HG03432 (cell line): ENCODE data around the gene NKPD1.

Experiments used
- ATAC-seq: cut with Tn5 transposase; IDR thresholded peaks from one replicate; pipeline ENCODE4 v1.9.1; 2021; ENCODE audit warnings: mild to moderate bottlenecking, moderate library complexity; ENCODE audit not compliant: unreplicated experiment

Gene NKPD1

DNA sequence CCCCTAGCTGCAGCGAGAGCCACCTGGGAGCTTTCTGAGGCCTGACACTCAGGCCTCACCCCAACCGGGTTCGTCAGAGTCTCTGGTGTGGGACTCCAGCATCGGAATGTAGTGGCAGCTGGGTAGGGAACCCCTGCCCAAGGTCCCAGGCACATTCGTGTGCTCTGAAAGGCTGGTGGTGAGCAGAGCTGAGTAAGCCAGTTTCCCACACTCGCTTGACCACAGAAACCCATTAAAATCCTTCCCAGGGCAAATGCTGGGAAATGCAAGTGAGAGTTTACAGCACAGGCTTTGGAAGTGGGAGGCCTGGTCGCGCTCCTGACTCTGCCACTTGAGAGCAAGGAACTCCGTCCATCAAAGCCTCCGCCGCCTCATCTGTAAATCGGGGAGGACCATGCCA lies 13.0 kb upstream of the NKPD1 start:
- no peak for ATAC-seq

DNA sequence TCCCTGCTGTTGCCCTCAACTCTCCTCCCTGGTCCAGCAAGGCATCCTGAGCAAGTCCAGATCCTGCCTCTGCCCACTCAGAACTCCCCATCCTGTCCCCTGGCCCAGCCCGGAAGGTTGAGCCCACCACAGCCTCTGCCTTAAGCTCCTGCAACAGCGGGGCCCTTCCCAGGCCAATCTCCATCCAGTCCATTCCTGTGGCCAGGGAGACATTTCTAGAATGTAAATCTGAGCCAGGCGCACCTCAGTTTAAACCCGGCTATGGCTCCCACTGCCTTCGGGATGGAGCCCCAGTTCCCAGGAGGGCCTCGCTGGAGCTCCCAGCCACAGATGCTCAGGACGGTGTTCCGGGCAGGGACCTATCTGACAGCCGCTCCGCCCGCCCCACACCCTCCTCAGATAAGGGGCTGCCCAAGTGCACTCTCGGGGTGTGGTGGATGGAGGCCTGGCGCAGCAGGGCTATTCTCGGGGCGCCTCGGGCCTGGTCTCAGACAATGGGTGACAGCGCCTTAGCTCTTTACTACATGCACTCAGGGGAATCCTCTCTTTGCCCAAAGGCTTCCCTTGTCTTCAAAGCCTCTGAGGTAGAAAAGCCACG lies 11.9 kb upstream of the NKPD1 start:
- no peak for ATAC-seq

DNA sequence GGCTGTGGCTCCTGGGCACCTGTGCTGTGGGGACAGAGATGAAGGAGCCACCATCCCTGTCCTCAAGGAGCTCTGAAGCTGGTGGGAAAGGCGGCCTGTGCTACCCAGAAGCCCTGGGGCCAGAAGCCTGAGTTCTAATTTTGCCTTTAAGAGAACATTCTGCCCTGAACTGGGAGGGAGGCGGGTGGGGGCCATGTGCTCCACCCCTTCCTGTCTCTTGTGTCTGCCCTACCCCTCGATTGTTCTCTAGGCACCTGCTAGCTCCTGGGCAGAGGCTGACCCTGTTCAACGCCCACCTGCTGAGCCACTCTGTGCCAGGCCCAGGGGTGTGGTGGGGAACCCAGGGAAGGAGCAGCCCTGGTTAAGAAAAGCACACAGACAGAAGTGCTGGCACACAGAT lies 11.4 kb upstream of the NKPD1 start:
- ATAC-seq: no peak

DNA sequence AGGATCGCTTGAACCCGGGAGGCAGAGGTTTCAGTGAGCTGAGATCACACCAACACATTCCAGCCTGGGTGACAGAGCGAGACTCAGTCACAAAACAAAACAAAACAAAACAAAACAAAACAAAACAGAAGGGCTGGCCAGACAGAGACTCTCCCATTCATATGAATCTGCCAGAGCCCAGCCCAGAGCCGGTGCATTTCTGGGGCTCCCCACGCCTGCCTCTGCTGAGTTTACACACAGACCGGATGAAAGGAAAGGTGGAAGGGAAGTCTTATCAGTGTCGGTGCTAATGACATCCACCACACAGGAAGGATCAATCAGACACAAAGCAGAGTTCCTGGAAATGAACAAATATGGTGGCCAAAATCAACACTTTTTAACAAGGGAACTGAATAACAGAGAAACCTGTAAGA lies 10.4 kb upstream of the NKPD1 start:
- no peak for ATAC-seq

DNA sequence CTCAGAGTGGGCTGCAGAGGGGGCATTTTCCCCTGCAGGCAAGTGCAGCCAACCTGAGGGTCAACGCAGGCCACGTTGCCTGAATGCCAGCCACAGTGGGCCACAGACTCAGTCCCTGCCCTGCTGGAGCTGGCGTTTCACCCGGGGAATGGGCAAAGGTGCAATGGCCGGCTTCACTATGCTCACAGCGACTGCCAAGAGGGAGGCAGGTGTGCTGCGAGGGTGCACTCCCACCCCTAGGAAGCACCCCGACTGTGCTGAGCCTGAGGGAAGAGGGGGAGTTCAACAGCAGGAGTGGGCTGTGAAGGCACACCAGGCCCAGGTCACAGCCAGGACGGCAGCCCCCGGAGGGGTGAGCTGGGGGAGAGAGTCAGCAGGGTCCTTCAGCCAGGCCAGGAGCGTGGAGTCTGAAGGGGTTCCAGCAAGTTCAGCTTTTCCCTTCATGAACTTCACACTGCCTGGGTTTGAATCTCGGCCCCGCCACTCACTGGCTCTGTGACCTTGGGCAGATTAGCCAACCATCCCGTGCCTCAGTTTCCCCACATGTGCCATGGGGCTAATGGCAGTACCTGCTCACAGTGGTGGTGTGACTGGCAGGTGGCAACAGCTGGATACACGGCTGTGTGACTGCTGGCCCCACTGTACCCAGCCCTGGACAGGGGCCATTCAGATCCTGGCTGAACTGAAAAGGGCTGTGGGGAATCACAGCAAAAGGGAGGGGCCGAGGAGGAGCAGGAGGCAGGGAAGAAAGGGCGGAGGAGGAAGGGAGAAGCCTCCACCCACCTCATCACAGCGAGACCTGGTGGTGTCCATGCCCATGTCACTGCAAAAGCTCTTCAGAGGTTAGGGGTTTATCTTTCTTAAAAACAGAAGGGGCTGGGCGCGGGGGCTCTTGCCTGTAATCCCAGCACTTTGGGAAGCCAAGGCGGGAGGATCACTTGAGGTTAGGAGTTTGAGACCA lies 9.6 kb upstream of the NKPD1 start:
- ATAC-seq: no peak

DNA sequence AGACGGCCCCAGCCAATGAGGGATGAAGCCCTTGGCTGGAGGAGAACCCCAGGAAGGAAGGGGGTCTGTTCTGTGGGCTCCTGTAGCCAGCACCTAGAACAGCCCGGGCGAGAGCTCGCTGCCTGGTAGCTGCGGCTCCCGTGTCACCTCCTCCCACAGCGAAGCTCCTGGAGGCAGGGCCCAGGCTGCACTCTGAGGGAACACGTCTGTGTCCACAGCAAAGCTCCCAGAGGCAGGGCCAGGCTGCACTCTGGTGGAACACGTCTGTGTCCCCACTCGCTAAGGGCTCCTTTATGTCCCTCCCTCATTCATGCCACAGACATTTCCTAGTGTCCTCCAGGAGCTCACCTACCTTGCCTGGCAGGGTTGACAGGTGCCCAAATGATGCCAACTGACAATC lies 8.8 kb upstream of the NKPD1 start:
- ATAC-seq: no peak

DNA sequence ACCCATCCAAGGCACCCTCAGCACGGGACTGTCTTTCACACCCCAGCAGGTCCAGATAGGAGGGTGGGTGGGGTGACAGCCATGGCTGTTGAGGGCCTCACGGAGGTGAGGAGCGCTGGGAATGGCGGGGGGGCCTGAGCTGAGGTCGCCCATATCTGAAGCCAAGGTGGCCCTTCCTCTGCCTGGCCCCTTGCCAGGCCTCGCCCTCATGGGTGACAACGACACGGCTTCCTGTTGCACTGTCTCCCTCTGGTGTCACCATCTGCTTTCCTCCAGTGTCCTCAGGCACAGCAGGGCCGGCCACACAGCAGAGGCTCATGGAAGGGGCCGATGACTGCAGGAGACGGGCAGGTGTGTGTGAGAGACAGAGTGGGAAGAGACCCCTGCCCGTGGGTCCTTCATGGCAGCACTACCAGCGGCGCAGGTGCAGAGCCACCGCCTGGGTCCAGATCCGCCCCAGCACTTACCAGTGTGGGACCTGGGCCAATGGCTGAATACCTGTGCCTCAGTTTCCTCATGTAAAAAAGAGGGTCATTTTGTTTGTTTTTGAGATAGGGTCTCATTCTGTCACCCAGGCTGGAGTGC lies 8.1 kb upstream of the NKPD1 start:
- ATAC-seq: no peak

- no peak for ATAC-seq
These were observed 6.0 kb upstream of the NKPD1 start for GRCh38 chr19:45166723-45167252.

GRCh38 chr19:45164577-45165335 lies 4.0 kb upstream of the NKPD1 start:
- peak; percentile 74 for ATAC-seq

DNA sequence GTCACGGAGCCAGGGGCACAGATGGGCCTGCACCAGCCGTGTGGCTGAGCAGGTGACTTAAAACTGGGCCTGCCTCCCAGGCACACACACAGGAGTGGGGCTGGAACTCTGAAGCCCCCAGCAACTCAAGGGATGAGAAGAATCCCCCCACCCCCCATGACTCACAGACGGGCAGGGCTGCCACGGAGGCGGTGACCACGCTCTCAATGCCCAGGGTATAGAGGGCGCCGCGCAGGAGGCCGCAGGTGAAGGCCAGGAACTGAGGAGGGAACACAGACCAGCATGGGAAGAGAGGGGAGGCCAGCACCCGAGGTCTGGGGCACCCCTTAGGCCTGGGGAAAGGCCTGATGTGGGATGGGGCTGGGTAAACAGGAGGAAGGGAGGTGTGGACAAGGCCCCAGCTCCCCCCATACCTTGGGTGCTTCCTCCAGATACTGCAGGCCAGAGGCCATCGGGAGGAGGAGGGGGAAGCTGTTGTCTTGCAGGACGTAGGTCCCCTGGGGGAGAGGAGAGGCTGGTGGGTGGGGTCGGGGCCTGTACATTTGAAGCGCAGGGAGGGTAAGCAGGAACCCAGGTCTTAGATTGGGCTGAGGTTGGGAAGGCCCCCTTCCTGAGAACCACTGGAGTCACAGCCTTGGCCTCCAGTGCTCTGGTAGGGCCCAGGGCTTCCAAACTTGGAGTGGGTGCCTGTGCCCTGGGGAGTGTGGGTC lies 3.1 kb upstream of the NKPD1 start:
- no peak for ATAC-seq

DNA sequence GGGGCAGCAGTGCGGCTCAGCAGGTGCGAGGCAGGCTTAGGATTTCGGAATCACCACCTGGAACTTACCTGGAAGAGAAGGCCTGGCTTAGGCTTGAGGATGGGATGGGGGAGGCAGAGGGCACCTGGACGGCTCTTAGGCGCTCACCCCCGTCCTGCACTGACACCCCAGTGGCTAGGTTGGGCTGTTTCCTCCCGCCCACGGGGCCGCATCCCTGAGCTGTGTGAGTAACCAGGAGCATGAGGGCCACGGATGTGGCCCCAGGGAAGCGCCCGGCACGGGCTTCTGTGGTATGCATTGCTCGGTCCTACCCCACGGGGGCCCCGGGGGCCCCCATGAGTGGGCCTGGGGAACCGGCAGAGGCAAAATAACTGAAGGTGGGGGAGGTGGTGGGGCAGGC lies 2.4 kb upstream of the NKPD1 start:
- ATAC-seq: no peak

DNA sequence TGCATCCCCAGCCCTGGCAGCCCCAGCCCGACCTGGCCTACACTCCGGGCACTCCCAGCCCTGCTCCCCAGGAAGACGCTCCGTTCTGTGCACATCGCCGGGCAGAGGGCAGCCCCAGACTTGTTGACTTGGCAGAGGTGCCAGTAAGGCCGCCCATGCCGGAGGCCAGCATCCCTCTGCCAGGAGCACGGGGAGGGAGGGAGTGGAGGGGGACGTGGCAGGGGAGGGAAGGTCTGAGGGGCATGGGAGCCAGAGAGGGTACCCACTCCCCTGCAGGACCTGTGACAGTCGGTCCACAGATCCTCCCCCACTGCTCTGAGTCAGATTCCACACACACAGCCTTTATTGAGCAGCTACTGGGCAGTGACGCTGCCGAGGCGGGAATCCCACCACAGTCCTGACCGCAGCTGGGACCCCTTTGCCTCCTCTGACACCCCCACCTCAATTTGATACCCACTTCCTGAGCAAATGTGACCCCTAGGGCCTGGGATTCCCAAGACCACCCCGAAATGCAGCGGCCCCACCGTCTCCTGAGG lies 1.9 kb upstream of the NKPD1 start:
- ATAC-seq: no peak

GRCh38 chr19:45161738-45162607 lies 1.2 kb upstream of the NKPD1 start:
- no peak for ATAC-seq

DNA sequence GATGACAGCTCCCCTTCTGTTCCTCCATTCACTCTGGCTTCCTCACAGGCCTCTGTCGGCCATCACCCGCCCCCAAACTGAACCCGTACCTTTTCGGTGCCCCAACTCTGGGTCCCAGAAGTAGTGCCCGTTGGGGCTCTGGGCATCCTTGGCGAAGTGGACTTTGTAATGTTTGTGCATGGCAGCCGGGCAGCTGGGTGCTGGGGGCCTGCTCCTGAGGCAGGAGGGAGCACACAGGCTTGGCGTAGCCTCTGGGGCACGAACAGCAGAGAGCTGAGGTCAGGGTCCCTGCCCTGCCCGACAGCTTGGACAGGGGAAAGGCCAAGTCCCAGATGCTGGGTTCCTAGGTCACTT lies 834 bp downstream of the NKPD1 start:
- no peak for ATAC-seq

DNA sequence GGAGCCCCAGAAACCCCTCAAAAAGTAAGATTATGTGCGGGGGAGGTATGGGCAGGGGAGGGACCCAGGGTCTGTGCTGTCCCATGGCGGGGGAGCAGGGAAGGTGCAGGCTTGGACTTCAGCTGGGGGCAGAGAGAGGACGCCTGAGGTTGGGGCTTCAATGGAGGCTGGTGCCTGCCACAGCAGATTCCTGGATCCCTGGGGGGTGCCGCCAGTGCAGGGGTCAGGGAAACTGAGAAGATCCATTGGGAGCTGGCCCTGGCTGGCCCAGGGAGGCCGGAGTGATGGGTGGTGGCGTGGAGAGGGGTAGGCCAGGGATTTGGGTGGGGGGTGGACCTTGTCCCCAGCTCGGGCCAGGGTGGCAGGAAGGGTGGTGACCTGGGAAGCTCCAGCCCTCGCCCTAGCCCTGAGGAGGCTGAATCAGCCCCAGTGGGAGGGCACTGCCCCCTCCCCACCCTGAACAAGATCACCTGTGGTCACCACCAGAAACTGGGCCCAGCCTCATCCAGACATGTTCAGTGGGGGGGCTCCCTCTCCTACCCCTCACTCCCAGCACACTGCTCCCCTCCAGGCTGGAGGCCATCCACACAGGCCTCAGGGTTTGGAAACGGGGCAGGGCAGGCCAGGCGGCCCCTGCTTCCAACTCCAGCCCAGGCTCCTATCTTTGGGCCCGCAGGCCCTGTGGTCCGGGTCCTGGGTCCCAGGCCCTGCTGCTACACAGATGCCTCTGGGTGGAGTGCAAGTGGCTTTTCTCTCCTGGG lies 1.4 kb downstream of the NKPD1 start:
- ATAC-seq: no peak

GRCh38 chr19:45158503-45159209 lies 2.1 kb downstream of the NKPD1 start:
- ATAC-seq: no peak

- no peak for ATAC-seq
These were observed 4.0 kb downstream of the NKPD1 start for GRCh38 chr19:45156751-45157150.
